NCI-H1694 (cell line): ENCODE measurements around the gene GFRA1.

Source experiments
- DNase-seq: peaks from one replicate; lab custom pipeline; 2025; lab: John Stamatoyannopoulos, UW

GFRA1 gene, protein sequence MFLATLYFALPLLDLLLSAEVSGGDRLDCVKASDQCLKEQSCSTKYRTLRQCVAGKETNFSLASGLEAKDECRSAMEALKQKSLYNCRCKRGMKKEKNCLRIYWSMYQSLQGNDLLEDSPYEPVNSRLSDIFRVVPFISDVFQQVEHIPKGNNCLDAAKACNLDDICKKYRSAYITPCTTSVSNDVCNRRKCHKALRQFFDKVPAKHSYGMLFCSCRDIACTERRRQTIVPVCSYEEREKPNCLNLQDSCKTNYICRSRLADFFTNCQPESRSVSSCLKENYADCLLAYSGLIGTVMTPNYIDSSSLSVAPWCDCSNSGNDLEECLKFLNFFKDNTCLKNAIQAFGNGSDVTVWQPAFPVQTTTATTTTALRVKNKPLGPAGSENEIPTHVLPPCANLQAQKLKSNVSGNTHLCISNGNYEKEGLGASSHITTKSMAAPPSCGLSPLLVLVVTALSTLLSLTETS

DNA sequence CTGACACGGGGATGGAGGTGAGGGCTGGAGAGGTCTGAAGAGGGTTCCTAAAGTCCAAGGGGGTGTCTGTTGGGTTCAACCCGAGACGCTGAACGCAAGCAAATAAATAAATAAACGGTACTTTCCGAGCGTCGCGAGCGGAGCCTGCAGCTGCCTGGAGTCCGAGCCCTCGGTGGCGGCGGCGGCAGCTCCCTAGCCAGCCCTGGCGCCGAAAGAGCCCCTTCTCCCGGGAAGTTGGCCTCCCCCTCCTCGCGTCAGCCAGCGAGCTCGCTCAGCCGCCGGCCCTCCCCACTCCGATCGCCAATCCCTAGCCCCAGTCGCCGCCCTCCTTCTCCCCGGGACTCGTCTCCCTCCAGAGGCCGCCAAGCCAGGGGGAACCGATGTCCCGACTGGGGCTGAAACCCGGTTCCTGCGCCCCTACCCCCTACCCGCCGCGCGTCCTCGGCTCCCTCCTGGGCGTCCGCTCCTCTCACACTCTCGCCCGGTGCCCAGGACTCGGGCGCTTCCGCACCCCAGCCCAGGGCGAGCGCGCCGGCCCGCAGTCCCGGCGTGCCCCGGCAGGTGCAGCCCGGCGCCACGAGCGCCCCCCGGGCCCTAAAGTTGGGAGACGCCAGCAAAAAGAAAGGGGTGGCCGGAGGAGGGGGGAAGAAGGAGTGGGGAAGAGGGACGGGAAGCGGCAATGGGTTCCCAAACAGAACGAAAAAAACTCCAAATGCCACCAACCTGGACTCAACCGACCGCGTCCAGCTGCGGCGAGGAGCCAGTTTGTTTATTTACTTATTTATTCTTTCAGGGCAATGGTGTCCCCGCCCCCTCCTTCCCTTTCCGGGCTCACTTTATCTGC lies at the start of gene GFRA1:
Gene GFRA1, minus strand, starts transcription at position 767 of the 844 bp plus-strand sequence. CDS start 1,177 bp downstream, outside the sequence.
- no peak for DNase-seq

DNA sequence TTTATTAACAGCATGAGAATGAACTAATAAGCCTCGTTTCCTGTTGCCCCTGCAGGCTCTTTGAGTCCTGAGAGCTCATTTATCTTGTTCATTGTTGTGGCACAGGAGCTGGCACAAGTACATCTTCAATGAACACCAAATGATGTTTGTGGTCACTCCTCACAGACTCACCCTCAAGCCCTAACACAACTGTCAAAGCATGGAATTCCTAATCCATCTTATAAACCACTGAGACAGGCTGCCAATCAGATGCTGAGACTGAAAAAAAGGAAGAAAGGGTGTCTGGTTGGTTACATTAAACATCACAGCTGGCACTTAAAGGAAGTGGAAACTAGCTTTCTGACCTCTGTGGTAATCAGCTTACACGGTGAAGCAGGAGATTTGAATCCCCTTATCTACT lies 43.5 kb upstream of the GFRA1 start:
- DNase-seq = no peak

DNA sequence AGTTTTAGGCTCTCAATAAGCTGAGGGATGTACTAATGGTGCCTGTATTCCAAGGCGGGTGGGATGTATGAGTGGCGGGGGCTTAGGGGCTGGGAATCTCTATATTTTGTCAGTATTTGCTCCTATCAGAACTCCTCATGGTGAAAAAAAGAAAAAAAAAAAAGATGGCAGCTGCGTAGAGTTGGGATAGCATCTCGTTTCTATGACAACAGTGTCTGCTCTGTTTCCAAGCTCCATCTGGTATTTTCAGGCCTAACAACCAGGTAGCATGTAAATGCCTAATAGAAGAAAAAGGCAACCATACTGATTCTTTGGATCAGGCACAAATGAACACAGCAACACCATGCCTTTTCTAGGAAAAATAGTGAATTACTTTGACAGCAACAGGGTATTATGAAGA lies 39.5 kb upstream of the GFRA1 start:
- DNase-seq = peak; percentile 34

DNA sequence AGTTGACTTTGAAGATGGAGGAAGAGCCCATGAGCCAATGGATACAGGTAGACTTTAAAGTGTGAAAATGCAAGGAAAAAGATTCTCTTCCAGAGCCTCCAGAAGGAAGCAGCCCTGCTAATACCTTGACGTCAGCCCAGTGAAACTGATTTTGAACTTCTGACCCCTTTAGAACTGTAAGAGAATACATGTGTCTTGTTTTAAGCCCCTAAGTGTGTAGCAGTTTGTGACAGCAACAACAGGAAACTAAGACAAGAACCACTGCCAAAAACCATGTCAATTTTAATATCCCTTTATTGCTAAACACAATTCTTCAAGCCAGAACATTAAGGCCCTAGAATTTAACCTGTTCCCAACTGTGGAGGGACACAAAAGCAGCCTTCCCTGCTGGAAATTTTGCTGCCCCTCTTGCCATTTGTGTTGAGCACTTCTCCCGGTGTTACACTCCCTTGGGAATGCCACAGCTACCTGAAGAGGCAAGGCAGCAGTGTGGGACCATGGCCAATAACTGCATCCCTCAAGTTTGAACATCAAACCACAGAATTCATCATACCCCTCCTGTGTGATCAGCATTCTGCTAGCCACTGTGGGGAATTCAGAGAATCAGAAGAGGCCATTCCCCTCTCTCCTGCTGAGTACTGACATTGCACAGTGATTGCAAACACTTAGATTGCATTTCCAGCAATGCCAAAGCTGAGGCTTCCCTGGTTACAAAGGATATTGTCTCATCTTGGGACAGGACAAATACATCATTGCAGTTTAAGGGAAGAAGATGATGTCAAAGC lies 38.9 kb upstream of the GFRA1 start:
- no peak for DNase-seq

DNA sequence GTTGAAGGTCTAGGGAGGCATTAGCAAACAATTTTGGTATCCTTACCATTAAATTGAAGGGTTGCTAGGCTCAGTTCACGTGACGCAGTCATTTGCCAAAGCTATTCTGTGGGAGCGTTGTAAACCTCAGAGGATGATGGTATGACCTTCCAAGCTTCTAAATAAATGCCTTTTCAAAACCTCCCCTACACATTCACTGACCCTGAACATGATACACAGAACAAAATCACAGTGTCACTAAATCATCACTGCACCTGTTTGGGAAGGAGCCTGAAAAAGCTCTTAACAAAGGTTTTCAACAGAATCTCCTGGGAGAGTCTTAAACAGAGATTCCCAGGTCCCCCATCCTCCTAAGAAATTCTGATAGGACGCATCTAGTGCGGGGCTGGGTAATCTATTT lies 38.0 kb upstream of the GFRA1 start:
- DNase-seq = no peak

DNA sequence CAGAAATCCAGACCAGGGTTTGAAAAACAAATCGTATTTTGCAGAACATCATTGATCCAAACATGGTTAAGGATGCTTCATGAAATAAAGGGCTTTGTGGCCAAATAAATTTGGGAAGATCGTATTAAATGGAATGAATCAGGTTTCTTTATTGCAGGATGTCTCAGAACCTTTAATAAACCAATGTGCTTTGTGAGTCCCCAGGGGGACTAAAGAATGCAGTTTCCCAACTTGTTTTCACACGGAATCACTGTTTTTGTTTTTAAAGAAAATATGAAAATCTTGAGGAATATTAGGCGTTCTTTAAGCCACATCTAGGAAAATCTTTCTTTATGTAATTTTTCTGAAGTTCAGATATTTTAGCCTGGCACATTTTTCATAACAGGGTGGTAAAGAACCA lies 34.4 kb upstream of the GFRA1 start:
- no peak for DNase-seq

DNA sequence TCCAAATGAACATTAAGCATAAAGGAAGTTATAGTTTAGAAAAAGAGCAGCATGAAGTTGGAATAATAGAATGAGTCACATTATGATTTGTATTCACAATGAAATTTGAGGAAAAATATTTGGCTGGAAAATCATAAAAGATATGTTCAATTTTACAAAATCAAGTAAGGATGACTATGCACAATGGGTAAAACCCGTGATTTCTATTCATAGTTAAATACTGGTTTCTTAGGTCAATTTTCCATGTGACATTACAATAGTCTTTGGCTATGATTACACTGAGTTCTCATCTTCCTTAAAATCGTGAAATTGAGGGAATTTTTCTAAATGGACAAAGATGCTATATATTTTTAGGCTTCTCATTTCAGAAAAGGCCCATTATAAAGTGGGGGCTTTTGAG lies 33.8 kb upstream of the GFRA1 start:
- no peak for DNase-seq

DNA sequence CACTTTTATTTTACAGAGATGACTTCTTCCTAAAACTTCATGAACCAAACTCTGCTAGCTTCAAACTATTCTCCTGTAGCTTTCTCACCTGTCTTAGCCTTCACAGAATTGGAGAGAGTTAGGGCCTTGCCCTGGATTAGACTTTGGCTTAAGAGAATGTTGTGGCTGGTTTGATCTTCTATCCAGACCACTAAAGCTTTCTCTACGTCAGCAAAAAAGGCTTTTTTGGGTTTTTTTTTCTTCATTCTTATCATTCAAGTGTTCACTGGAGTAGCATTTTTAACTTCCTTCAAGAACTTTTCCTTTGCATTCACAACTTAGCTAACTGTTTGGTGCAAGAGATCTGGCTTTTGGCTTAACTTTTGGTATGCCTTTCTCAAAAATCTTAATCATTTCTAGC lies 31.9 kb upstream of the GFRA1 start:
- DNase-seq = no peak

DNA sequence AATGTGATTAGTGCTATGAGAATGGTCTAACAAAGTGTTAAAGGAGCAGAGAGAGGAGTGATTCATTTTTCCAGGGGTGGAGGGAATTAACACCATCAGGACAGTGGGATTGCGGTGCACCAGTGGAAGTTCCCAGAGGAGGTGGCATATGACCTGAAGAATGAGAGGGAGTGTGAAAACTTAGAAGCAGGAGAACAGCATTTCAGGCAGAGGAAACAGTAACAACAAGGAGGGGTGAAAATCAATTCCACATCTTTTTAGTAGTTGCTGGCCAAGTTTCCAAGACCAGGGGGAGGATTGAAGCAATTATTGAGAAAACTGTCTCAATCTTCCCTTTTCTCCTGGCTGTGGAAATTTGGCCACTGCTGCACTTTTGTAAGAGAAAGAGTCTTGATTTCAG lies 27.5 kb upstream of the GFRA1 start:
- no peak for DNase-seq

DNA sequence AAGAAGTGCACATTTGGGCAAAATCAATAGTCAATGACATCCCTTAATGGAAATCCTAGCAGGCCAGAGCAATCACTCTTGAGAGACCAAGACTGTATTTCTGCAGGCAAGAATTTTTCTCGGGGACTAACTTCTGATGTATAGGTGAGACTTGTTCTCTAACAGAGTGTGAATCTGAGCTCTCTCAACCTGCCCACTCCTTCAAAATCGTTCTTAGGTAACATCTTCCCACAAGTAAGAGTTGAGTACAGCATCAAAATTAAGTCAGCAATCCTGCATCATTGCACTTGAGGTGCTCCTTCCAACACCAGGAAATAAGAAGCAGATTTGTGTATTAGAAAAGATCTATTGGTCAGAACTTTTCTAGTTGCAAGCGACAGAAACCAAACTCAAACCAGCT lies 25.6 kb upstream of the GFRA1 start:
- DNase-seq = no peak

DNA sequence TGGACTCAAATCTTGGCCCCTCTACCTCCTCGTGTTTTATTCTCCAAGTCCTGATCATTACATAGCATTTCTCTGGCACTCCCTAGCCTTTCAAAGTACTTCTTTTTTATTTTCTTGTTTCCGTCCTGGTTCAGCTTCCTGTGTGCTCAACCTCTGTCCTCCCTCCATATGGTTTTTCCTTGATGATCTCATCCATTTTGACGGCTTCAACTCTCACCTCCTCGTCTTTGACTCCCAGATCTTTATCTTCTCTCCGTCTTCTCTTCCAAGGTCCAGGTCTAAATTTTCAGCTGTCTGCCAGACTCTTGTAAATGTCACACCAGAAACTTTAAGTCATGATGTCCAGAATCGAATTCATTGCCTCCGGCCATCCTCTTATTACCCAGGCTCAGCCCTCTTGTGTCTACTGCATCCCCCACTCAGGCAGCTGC lies 23.3 kb upstream of the GFRA1 start:
- no peak for DNase-seq

DNA sequence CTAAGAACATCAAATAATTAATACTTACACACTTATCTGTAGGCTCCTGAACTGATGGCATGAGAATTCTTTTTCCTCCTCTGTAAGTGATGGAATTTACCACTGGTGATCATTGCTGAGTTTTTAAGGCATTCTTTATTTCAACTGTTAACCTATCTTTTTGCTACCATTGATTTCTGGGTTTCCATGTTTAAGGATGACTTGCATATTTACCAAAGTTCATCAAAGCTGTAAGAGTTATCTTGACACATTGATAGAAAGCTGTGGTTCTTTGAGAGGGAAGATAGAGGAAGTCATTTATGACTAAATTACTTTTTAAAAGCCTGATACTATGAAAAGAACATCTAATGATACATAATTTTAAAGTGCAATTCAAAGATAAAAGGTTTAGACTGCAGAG lies 19.5 kb upstream of the GFRA1 start:
- no peak for DNase-seq

DNA sequence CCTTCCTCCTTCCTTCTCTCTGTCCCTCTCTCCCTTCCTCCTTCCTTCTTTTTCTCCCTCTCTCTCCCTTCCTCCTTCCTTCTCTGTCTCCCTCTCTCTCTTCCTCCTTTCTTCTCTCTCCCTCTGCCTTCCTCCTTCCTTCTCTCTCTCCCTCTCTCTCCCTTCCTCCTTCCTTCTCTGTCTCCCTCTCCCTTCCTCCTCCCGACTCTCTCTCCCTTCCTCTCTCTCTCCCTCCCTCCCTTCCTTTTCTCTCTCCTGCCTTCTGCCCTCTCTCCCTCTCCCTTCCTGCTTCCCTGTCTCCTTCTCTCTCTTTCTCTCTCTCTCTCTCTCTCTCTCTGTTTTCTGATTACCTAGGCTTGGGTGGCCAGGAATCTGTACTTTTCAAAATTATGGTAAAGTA lies 16.6 kb upstream of the GFRA1 start:
- DNase-seq = no peak

DNA sequence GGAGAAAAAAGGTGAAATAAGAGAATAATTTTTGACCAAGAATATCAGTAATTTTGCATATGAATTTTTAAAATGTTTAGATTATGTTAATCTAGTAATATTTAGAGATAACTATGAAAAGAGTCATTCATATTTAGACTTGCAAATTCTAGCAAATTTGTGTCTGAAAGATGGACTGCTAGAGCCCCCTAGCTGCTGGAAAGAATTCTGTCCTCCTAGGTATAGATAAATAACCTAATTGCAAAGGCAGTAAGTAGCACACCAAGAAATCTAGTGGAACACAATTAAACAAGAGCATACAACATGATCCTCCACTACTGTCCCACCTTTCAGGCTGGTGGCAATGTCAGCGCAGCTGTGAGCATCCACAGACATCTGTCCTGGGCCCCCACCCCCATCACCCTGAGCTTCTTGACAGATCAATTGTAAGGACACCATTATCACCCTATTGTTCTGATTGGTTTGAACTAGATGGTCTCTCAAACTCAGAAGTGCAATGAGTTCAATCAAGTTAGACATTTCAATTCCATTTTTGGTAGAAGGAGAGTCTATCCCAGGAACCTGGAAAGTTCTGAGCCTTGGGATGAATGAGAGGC lies 15.0 kb upstream of the GFRA1 start:
- no peak for DNase-seq

DNA sequence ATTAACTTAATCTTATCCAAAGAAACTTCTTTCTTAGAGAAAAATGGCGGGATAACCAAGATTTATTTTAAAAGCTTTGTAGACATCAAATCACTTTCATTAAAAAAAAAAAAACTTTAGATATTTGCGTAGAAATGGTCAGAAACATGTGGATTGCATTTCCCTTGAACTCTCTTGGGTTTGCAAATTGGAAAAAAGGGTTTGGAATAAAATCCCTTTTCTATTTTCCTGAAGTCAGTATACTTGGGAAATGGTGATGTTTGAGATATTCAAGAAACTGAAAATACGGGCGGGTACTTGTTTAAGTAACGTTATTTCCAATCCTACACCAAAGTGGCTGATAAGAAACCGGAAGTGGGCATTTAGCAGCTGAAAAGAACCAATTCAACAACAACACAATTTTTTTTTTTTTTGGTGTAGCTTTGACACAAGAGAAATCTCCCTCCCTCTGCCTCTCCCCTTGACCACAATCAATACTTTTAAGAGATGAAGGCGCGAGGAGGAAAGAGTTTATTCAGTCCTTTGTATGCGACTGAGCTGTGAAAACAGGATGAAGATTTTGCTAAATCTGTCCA lies 13.7 kb upstream of the GFRA1 start:
- no peak for DNase-seq

DNA sequence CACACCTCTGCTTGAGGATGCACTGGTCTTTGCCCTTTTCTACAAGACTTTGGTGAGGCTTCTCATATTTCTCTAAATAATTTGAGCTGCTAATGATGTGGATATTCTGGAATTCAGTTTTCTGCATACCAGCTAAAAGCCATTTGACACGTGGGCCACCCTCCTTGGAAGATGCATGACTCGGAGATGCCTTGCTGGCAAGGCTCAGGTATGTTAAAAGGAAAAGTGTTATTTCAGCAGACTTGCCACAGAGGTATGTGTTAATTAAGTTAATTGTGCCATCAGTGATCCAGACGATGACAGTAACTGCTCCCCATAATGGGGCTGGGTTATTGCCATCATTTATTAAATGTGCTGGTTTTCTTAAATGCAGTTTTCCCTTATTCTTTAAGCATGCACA lies 8.8 kb upstream of the GFRA1 start:
- no peak for DNase-seq

DNA sequence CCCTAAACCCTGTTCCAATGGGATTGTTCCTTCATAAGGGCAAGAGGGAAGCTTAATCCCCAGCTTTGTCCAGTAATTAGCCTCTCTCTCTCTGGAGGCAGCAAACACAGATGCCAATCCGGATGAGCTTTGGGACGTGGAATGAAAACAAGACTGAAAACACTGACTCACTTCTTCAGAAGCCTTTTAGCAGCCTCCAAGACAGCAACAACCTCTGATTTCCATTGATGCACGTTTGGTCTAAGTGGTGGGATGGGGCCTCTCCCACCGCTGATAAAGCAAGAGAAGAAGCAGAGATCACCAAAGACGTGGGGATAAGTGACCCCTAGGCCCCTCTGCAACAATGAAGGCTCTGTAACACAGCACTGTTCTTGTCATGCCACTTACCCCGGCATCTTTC lies 5.8 kb upstream of the GFRA1 start:
- DNase-seq = no peak

DNA sequence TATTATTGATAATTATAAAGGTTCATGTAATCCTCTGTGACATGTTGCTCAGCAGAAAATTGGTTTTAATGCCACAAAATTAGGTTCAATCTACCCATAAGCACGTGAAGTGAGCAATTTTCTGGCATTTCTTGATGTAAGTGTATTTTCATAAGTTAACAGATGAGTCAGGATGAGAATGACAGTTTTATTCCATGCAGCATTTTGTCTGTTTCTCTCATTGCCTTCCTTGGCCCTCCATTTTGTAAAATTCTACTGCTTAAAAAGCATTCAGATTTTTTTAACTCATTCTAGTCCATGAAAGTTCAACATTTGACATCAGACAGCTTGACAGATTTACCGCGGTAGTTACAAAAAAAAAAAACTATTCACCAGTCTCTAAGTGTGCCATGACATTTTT lies 4.0 kb upstream of the GFRA1 start:
- no peak for DNase-seq

DNA sequence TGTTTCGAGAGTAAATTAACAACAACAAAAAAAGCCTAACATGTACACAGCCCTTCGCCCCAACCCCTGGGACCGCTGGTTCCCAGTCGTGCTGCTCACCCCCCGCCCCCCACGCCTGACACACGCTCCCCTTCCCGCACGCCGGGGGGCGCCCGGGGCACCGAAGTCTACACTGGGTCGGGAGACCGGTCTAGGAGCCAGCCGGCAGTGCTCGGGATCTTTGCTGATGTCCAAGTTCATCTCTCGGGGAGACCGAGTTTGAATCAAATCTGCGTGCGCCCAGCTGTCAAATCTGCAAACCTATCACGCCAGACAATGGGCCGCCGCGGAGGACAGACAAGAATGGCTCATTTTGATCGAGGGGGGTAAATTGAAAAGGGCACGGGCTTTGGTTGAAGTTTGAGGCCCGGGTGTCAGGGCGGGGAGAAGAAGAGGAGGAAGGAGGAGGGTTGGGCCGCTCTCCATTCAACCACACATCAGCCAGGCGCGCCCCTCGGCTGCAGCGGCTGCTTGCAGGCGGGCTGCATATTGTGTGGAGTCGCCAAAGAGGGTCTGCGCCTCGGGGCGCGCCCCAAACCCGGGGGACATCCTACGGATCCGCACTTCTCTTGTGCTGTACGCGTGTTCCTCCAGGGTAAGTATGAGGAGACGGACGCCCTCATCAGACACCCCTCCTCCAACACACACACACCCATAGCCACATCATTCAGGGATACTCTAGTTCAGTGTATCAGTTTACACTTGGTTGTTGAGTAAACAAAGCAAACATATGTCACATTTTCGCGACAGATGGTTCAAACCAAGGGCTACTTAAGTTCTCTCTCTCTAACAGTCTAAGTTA lies 1.3 kb upstream of the GFRA1 start:
- peak; percentile 58 for DNase-seq

DNA sequence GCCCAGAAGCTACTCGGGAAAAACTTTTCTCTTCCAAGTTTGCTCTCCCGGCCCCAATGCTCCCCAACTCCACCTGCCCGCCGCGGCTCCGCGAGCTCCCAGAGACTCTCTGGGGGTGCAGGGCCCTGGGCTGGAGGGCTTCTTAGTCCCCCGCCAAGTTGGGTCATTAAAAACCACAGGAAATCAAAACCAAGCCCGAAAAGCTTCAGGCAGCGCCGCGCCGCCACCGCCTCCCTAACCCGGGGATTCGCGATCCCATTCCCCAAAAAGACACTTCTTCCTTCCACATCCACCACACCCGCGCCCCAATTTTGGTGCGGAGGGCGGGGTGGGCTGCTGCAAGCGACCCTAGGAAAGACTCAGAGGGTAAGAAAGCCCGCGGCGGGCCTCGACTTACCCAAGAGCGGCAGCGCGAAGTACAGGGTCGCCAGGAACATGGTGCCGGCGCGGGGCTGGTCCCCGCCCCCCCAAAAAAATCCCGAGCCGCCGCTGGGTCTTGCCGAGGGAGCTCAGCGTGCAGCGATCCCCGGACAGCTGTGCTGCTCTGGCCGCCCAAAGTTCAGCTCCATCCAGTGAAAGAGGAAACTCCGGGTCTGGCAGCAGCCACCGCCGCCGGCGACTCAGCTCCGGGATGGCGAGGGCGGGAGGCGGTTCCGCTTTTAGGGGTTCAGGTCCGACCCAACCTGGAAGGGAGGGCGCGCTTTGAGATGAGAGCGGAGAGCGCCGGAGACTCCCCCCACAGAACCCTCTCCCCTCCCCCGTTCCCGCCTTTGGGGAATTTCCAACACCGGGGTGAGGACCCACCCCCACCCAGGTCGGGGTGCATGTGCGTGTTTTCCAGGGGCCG lies 1.2 kb downstream of the GFRA1 start:
- DNase-seq = no peak
